ENCODE data around the gene CHPT1.

DNA sequence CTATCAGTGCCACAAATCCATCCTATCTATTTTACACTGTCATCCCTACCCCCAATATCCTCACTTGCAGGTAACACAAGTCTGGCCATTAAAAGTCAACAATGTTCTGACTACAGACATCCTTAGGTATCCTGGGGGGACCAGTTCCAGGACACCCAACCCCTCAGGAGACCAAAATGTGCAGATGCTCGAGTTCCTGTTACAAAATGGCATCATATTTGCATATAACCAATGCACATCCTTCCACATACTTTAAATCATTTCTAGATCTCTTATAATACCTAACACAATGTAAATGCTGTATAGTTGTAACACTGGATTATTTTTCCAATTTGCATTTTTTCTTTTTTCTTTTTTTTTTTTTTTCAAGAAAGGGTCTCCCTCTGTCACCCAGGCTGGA is 34.9 kb downstream of the CHPT1 start:
- TF ChIP-seq, protein P1, sequence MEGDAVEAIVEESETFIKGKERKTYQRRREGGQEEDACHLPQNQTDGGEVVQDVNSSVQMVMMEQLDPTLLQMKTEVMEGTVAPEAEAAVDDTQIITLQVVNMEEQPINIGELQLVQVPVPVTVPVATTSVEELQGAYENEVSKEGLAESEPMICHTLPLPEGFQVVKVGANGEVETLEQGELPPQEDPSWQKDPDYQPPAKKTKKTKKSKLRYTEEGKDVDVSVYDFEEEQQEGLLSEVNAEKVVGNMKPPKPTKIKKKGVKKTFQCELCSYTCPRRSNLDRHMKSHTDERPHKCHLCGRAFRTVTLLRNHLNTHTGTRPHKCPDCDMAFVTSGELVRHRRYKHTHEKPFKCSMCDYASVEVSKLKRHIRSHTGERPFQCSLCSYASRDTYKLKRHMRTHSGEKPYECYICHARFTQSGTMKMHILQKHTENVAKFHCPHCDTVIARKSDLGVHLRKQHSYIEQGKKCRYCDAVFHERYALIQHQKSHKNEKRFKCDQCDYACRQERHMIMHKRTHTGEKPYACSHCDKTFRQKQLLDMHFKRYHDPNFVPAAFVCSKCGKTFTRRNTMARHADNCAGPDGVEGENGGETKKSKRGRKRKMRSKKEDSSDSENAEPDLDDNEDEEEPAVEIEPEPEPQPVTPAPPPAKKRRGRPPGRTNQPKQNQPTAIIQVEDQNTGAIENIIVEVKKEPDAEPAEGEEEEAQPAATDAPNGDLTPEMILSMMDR (conservative IDR thresholded peaks at IDR 0.05; ENCODE audit: low read length) = no peak
- TF ChIP-seq EZH2phosphoT487 (IDR thresholded peaks at IDR 0.05; ENCODE audit: borderline replicate concordance) = no peak
